Smooth muscle cell of the coronary artery (primary cell): ENCODE data around the gene SNRNP35. TPM values are rescaled to one million over a fixed set of nuclear protein-coding genes. Genes with fewer than 3 reads are reported as not detected.

Experiments used
- total RNA-seq: library from RNA; depleted of rRNA; stranded (reverse); fragments of >200 nt; gene quantifications from 2 replicates; pipeline ENCODE4 v1.2.3, GENCODE V29; 2014; ENCODE audit warnings: low replicate concordance

The SNRNP35 gene
- 8.7 and 14.5 TPM in 2 replicates for total RNA-seq

DNA sequence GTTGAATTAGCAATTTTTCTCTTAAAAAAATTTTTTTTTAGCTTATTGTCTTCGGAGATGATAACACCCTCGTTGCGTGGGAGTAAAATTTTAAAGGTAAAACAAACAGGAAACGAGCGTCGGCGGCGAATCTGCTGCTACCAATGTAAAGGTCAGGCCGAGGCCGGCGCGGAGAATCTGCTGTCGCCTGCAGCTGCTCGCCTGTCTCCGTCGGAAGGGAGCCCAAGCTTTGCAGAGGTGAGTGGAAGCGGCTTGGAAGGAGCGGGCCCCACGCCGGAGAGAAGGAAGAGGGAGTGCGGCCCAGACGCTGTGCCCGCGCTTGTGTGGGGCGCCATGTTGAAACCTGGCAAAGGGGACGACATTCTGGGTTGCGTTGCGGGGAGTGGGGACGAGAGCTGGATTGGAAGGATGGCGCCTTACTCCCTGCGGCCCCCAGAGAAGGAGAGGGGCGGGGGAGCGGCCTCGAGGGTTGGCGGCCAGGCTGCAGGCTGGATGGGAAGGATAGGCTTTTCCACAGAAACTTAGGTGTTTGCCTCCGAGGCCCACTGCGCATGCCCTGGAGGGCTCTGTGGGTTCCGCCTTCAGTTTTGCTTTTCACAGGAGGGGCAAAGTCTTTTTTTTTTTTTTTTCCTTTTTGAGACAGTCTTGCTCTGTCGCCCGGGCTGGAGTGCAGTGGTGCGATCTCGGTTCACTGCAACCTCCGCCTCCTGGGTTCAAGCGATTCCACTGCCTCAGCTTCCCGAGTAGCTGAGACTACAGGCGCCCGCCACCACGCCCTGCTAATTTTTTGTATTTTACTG lies at the start of gene SNRNP35:
SNRNP35 (plus strand) TSS at position 160 of the 800 bp plus-strand sequence. CDS start 7,402 bp downstream, outside the sequence.

GRCh38 chr12:123436017-123436964 lies 21.6 kb upstream of the SNRNP35 start, which contains the start of gene RILPL2:
Gene RILPL2 (minus strand): TSS chr12:123436684. CDS start chr12:123436420, 264 bp downstream.

Other genes with a start within 250 kb of the SNRNP35 start
- 14.4 and 33.8 TPM in 2 replicates for gene MPHOSPH9, start 225.0 kb upstream of the SNRNP35 start, total RNA-seq
- gene MTRFR, start 224.7 kb upstream of the SNRNP35 start, total RNA-seq = 9.5 and 12.1 TPM in 2 replicates
- 107 and 188 TPM in 2 replicates for gene CDK2AP1, start 186.3 kb upstream of the SNRNP35 start, total RNA-seq
- 17.4 and 19.7 TPM in 2 replicates for gene SBNO1, start 93.3 kb upstream of the SNRNP35 start, total RNA-seq
- 19.5 and 53.4 TPM in 2 replicates for gene KMT5A, start 74.0 kb upstream of the SNRNP35 start, total RNA-seq
- 6.1 and 8.5 TPM in 2 replicates for gene RILPL2, start 21.5 kb upstream of the SNRNP35 start, total RNA-seq
- gene RILPL1, start 75.6 kb downstream of the SNRNP35 start, total RNA-seq = 10.1 and 16.0 TPM in 2 replicates
- gene TMED2, start 126.4 kb downstream of the SNRNP35 start, total RNA-seq = 217 and 504 TPM in 2 replicates
- gene DDX55, start 144.0 kb downstream of the SNRNP35 start, total RNA-seq = 11.9 and 15.7 TPM in 2 replicates
- gene EIF2B1, start 175.5 kb downstream of the SNRNP35 start, total RNA-seq = 33.6 and 34.5 TPM in 2 replicates
- gene GTF2H3, start 175.7 kb downstream of the SNRNP35 start, total RNA-seq = 22.5 and 23.8 TPM in 2 replicates
- 4.7 and 28.0 TPM in 2 replicates for gene TCTN2, start 213.0 kb downstream of the SNRNP35 start, total RNA-seq